Body of pancreas (tissue), 4 donors: Measurements from ENCODE around the gene PAFAH2. TPM values are rescaled to one million over a fixed set of nuclear protein-coding genes. Genes with fewer than 3 reads are reported as not detected.
A peak's percentile ranks its signal among the peaks of the same experiment; 100 is the strongest.

ENCODE experiments used
- ATAC-seq: fragments of 150-250 bp; one replicate; pipeline ENCODE4 v1.9.1; 2016
- DNase-seq, 4 donors: peaks; one replicate each; pipeline ENCODE4 v3.0.0-alpha.2; 2019
- H3K27ac ChIP-seq, 4 donors: fragments of 200-600 bp; sonication (generic); 1 replicate in 3 of 4; 2 replicates in 1 of 4; pipeline versions ENCODE4 v1.5.1 to v1.6.1; 2016 to 2019; ENCODE audit warnings: mild to moderate bottlenecking in 1 of 4, mixed read lengths in 1 of 4, moderate library complexity in 1 of 4
- H3K27me3 ChIP-seq, 2 donors: fragments of 200-600 bp; sonication (generic); one replicate each; pipeline ENCODE4 v1.6.0; 2016; ENCODE audit warnings: mild to moderate bottlenecking in 1 of 2
- H3K36me3 ChIP-seq, 2 donors: fragments of 200-600 bp; sonication (generic); replicated peaks in 1 of 2; 2 replicates each; pipeline ENCODE4 v1.5.1; 2016; ENCODE audit warnings: low read depth in 2 of 2; ENCODE audit not compliant: insufficient read depth in 1 of 2
- H3K4me1 ChIP-seq: fragments of 200-600 bp; sonication (generic); one replicate; pipeline ENCODE4 v1.6.0; 2016
- H3K4me3 ChIP-seq, 2 donors: fragments of 200-600 bp; sonication (generic); 1 replicate in 1 of 2; 2 replicates in 1 of 2; pipeline ENCODE4 v1.5.1; 2016 to 2019
- H3K9me3 ChIP-seq, 3 donors: fragments of 200-600 bp; sonication (generic); 1 replicate in 2 of 3; 2 replicates in 1 of 3; pipeline ENCODE4 v1.5.1; 2016
- POLR2A ChIP-seq, 3 donors: fragments of 450-650 bp; IDR thresholded peaks; one replicate each; pipeline ENCODE4 v1.6.1; 2016; ENCODE audit warnings: antibody characterized with exemption in 3 of 3, mild to moderate bottlenecking in 2 of 3
- WGBS, 2 donors: methylation state at CpG; one replicate each; pipeline ENCODE4 v1.1.5; 2017; 5-methylcytosine and 5-hydroxymethylcytosine counted together
- intact Hi-C: fragments of 100-400 bp; cut with DNase I; formaldehyde crosslinking; loops from one replicate; pipeline ENCODE4 v1.15.1; 2023
- total RNA-seq, 2 donors: library from RNA; depleted of rRNA; stranded (reverse); fragments of >200 nt; gene quantifications; one replicate each; pipeline ENCODE4 v1.1.0, GENCODE V29; 2016
- TF ChIP-seq, protein P1 (sequence below), 7 experiments: fragments of 450-650 bp in 4 of 7; fragments of 200-600 bp in 3 of 7; sonication (generic) in 3 of 7; IDR thresholded peaks; one replicate each; pipeline ENCODE4 v1.5.1; 2016 to 2019; ENCODE audit warnings: antibody characterized with exemption in 7 of 7

PAFAH2 gene
- total RNA-seq, 2 donors from 2014 or later = 14.8 to 46.4 TPM

DNA sequence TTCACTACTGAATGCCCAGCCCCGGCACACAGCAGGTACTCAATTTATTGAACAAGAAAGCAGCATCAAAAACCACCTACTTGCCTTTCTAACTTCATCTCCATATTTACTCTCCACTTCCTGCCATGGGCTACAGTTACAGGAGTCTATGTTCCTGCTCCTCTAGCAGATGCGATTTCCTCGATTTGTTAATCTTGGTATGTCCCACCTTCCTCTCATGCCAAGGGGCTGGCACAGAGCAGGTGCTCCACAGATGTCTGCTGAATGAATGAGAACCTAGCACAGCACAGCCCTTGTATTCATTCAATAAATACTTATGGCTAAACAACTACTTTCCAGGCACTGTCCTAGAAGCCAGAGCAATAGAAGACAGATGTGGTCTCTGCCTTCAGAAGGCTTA, 12.2 kb downstream of the PAFAH2 start:
- Histone ChIP-seq H3K36me3 (peaks cover 0 to 29% of the 10 kb centered on the region in 2 donors), H3K9me3 (no peaks in the 10 kb centered on the region), H3K4me1 (no peaks in the 10 kb centered on the region), H3K27me3 (no peaks in the 10 kb centered on the region), H3K4me3 (no peak overlapping the region), H3K27ac (no peak overlapping the region)
- DNase-seq = no peak
- intact Hi-C loops = no loop called here
- 93% methylated on average over 3 of the region's 3 CpGs for WGBS, 2 donors
- ATAC-seq = no peak
- TF ChIP-seq, protein P1, sequence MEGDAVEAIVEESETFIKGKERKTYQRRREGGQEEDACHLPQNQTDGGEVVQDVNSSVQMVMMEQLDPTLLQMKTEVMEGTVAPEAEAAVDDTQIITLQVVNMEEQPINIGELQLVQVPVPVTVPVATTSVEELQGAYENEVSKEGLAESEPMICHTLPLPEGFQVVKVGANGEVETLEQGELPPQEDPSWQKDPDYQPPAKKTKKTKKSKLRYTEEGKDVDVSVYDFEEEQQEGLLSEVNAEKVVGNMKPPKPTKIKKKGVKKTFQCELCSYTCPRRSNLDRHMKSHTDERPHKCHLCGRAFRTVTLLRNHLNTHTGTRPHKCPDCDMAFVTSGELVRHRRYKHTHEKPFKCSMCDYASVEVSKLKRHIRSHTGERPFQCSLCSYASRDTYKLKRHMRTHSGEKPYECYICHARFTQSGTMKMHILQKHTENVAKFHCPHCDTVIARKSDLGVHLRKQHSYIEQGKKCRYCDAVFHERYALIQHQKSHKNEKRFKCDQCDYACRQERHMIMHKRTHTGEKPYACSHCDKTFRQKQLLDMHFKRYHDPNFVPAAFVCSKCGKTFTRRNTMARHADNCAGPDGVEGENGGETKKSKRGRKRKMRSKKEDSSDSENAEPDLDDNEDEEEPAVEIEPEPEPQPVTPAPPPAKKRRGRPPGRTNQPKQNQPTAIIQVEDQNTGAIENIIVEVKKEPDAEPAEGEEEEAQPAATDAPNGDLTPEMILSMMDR (IDR thresholded peaks at IDR 0.05) = no peak
- no peak for TF ChIP-seq POLR2A (IDR thresholded peaks at IDR 0.05)

DNA sequence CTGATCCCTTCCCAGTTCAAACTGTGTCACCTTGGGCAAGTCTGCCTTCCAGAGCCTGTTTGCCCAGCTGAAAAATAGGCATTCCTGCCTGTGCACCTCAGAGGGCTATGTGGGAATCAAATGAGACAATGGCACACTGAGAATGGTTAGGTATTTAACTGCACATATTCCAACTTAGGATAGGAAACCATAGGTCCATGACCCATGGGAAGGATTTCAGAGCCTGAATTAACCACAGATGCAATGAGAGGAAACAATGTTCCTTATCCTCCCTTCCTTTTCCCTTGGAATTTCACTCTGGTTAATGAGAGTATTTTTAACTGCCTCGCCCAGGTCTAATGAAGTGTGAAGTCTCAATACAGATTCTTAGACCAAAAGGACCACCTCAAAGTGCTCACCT, 12.7 kb downstream of the PAFAH2 start:
- ATAC-seq = no peak
- Histone ChIP-seq H3K4me3 (no peak overlapping the region), H3K4me1 (no peaks in the 10 kb centered on the region), H3K36me3 (peaks cover 0 to 29% of the 10 kb centered on the region in 2 donors), H3K27me3 (no peaks in the 10 kb centered on the region), H3K9me3 (no peaks in the 10 kb centered on the region), H3K27ac (no peak overlapping the region)
- no peak for TF ChIP-seq POLR2A (IDR thresholded peaks at IDR 0.05)
- TF ChIP-seq, protein P1 (IDR thresholded peaks at IDR 0.05) = no peak
- intact Hi-C loops = no loop called here
- WGBS, 2 donors = 95 to 96% methylated on average over 1 of the region's 1 CpG
- no peak for DNase-seq

DNA sequence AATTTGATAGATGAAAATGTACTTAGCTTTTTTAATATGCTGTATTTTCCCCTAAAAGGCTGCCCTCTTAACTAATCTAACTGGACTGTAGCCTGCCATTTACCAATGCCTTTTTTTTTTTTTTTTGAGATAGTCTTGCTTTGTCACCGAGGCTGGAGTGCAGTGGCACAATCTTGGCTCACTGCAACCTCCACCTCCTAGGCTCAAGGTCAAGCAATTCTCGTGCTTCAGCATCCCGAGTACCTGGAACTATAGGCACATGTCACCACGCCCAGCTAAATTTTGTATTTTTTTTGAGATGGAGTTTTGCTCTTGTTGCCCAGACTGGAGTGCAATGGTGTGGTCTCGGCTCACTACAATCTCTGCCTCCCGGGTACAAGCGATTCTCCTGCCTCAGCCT, 18.7 kb downstream of the PAFAH2 start:
- H3K27ac ChIP-seq = no peak overlapping the region
- H3K9me3 ChIP-seq = no peaks in the 10 kb centered on the region
- no peak for TF ChIP-seq POLR2A (IDR thresholded peaks at IDR 0.05)
- TF ChIP-seq, protein P1 (IDR thresholded peaks at IDR 0.05) = no peak
- peak in 2 of 4 donors; percentile 16 to 47 for DNase-seq
- no peaks in the 10 kb centered on the region for H3K4me1 ChIP-seq
- no peak overlapping the region for H3K4me3 ChIP-seq
- no peaks in the 10 kb centered on the region for H3K27me3 ChIP-seq
- intact Hi-C loops = no loop called here
- WGBS, 2 donors = 32 to 51% methylated on average over 4 to 7 of the region's 7 CpGs
- peaks cover 0 to 28% of the 10 kb centered on the region in 2 donors for H3K36me3 ChIP-seq
- peak; percentile 40 for ATAC-seq

DNA sequence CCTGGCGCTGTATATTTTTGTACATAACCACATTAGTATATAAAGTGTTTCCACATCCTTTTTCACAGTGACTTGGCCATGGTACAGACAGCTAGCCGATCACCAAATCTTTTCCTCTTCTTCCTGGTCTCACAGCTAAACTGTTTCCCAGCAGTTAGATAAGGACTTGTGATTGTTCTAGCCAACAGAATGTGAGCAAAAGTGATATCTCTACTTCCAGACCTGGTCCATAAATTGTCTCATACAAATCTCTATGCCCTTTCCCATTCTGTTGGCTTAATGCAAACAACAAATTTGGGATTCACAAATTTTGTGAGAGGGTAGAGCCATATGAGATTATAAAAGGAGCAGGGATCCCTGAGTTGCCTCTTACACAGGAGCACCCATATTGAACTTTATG, 19.5 kb downstream of the PAFAH2 start:
- Histone ChIP-seq H3K9me3 (no peaks in the 10 kb centered on the region), H3K4me3 (no peak overlapping the region), H3K4me1 (no peaks in the 10 kb centered on the region), H3K27me3 (no peaks in the 10 kb centered on the region), H3K36me3 (peaks cover 0 to 22% of the 10 kb centered on the region in 2 donors), H3K27ac (no peak overlapping the region)
- intact Hi-C loops = no loop called here
- ATAC-seq (no peak), DNase-seq (no peak)
- TF ChIP-seq POLR2A (IDR thresholded peaks at IDR 0.05) = no peak
- TF ChIP-seq, protein P1 (IDR thresholded peaks at IDR 0.05) = no peak
- 81 to 82% methylated on average over 2 of the region's 2 CpGs for WGBS, 2 donors

DNA sequence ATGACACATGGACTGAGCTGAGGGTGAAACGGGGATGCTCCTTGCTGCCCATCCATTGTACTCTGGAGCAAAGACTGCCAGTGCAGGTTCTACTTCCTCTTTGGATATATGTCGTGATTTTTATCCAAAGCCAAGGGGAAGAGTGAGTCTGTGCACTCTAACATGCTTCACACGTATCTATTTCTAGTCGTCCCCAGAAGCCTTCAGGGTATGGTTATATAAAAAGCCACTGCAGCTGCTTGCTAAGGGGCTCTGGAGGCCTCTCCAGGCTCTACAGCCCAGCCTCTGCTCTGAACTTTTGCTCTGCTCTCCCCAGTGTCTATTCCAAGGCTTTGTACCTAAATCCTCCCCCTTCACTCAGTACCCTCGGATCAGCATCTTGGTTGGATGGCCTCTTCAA, 20.1 kb downstream of the PAFAH2 start:
- intact Hi-C loops = no loop called here
- Histone ChIP-seq H3K27ac (no peak overlapping the region), H3K4me1 (no peaks in the 10 kb centered on the region), H3K9me3 (no peaks in the 10 kb centered on the region), H3K27me3 (no peaks in the 10 kb centered on the region), H3K36me3 (peaks cover 0 to 16% of the 10 kb centered on the region in 2 donors), H3K4me3 (no peak overlapping the region)
- no peak for DNase-seq
- no peak for ATAC-seq
- TF ChIP-seq, protein P1 (IDR thresholded peaks at IDR 0.05) = no peak
- TF ChIP-seq POLR2A (IDR thresholded peaks at IDR 0.05) = no peak
- WGBS, 2 donors = 77 to 84% methylated on average over 5 of the region's 5 CpGs
